Esophagus (tissue), 2 donors: ENCODE data around the gene OR1J1. TPM values are rescaled to one million over a fixed set of nuclear protein-coding genes. Genes with fewer than 3 reads are reported as not detected.

ENCODE experiments used
- H3K27ac ChIP-seq, 2 donors: one replicate each; pipeline ENCODE4 v1.5.1; 2013; ENCODE audit warnings: low read depth in 2 of 2, mild to moderate bottlenecking in 2 of 2, inconsistent platforms in 1 of 2, low read length in 1 of 2, moderate library complexity in 1 of 2
- H3K27me3 ChIP-seq, 2 donors: one replicate each; pipeline ENCODE4 v1.6.1; 2013; ENCODE audit warnings: low read length in 2 of 2, control low read depth in 1 of 2, mild to moderate bottlenecking in 1 of 2; ENCODE audit not compliant: insufficient read depth in 2 of 2, control insufficient read depth in 1 of 2
- H3K36me3 ChIP-seq, 2 donors: one replicate each; pipeline ENCODE4 v1.6.1; 2013; ENCODE audit warnings: low read length in 1 of 2; ENCODE audit not compliant: control insufficient read depth in 2 of 2, insufficient read depth in 2 of 2
- H3K4me1 ChIP-seq, 2 donors: one replicate each; pipeline ENCODE4 v1.6.1; 2013; ENCODE audit warnings: low read length in 1 of 2; ENCODE audit not compliant: control insufficient read depth in 2 of 2, insufficient read depth in 2 of 2
- H3K4me3 ChIP-seq, 2 donors: one replicate each; pipeline ENCODE4 v1.5.1; 2013; ENCODE audit warnings: low read length in 2 of 2, mild to moderate bottlenecking in 2 of 2, low read depth in 1 of 2, moderate library complexity in 1 of 2
- H3K9me3 ChIP-seq, 2 donors: one replicate each; pipeline ENCODE4 v1.6.1; 2013; ENCODE audit warnings: mild to moderate bottlenecking in 2 of 2, low read depth in 1 of 2, low read length in 1 of 2, moderate library complexity in 1 of 2; ENCODE audit not compliant: control insufficient read depth in 2 of 2, insufficient read depth in 1 of 2
- WGBS, 2 donors: extraction: QIAGEN DNeasy Blood & Tissue Kit; methylation state at CpG; one replicate each; pipeline ENCODE4 v1.1.7; 2013; 5-methylcytosine and 5-hydroxymethylcytosine counted together
- polyA plus RNA-seq, 2 donors: library from polyadenylated mRNA; stranded (reverse); fragments of 200-250 nt; gene quantifications; one replicate each; pipeline ENCODE4 v1.2.3, GENCODE V29; 2013
- donor health status: healthy with polysubstance abuse.
- donor health status: Bipolar disorder and iron deficiency.

OR1J1 gene
- polyA plus RNA-seq, 2 donors: not detected

- Histone ChIP-seq H3K27ac (no peak overlapping the region), H3K9me3 (peaks cover 0 to 2% of the 10 kb centered on the region in 2 donors), H3K4me1 (no peaks in the 10 kb centered on the region), H3K27me3 (no peaks in the 10 kb centered on the region), H3K36me3 (no peaks in the 10 kb centered on the region), H3K4me3 (no peak overlapping the region)
- 86% methylated on average over 3 of the region's 3 CpGs for WGBS, 2 donors
Measured at GRCh38 chr9:122477346-122477745, 380 bp downstream of the OR1J1 start.

GRCh38 chr9:122475717-122476116, 2.0 kb downstream of the OR1J1 start:
- Histone ChIP-seq H3K27ac (no peak overlapping the region), H3K27me3 (no peaks in the 10 kb centered on the region), H3K4me1 (no peaks in the 10 kb centered on the region), H3K4me3 (no peak overlapping the region), H3K9me3 (peaks cover 0 to 2% of the 10 kb centered on the region in 2 donors), H3K36me3 (no peaks in the 10 kb centered on the region)
- 42 to 48% methylated on average over 2 of the region's 2 CpGs for WGBS, 2 donors

GRCh38 chr9:122474561-122474960, 3.2 kb downstream of the OR1J1 start:
- WGBS, 2 donors: 75 to 82% methylated on average over 3 of the region's 3 CpGs

GRCh38 chr9:122468735-122469134, 9.0 kb downstream of the OR1J1 start:
- 56 to 63% methylated on average over 4 of the region's 4 CpGs for WGBS, 2 donors
- Histone ChIP-seq H3K36me3 (no peaks in the 10 kb centered on the region), H3K4me1 (peaks cover 0 to 2% of the 10 kb centered on the region in 2 donors), H3K4me3 (no peak overlapping the region), H3K9me3 (no peaks in the 10 kb centered on the region), H3K27ac (no peak overlapping the region), H3K27me3 (no peaks in the 10 kb centered on the region)

More at GRCh38 chr9:122474561-122474960, 3.2 kb downstream of the OR1J1 start:
- no peaks in the 10 kb centered on the region for H3K4me1 ChIP-seq
- H3K9me3 ChIP-seq: peaks cover 0 to 2% of the 10 kb centered on the region in 2 donors
- H3K4me3 ChIP-seq: no peak overlapping the region
- H3K36me3 ChIP-seq: no peaks in the 10 kb centered on the region
- H3K27me3 ChIP-seq: no peaks in the 10 kb centered on the region
- no peak overlapping the region for H3K27ac ChIP-seq

GRCh38 chr9:122466456-122466855, 11.3 kb downstream of the OR1J1 start:
- WGBS, 2 donors: 69 to 75% methylated on average over 3 of the region's 3 CpGs
- Histone ChIP-seq H3K4me1 (peaks cover 0 to 2% of the 10 kb centered on the region in 2 donors), H3K36me3 (no peaks in the 10 kb centered on the region), H3K27ac (no peak overlapping the region), H3K27me3 (no peaks in the 10 kb centered on the region), H3K4me3 (no peak overlapping the region), H3K9me3 (no peaks in the 10 kb centered on the region)

GRCh38 chr9:122464633-122465567, 12.8 kb downstream of the OR1J1 start:
- Histone ChIP-seq H3K4me3 (peak overlapping the region in 1 of 2 donors; percentile 48), H3K4me1 (peaks cover 0 to 2% of the 10 kb centered on the region in 2 donors), H3K27me3 (no peaks in the 10 kb centered on the region), H3K9me3 (no peaks in the 10 kb centered on the region), H3K27ac (peak overlapping the region in 1 of 2 donors; percentile 65), H3K36me3 (no peaks in the 10 kb centered on the region)
- 9 to 13% methylated on average over 10 of the region's 10 CpGs for WGBS, 2 donors

GRCh38 chr9:122463828-122464632, 13.7 kb downstream of the OR1J1 start:
- peaks cover 0 to 2% of the 10 kb centered on the region in 2 donors for H3K4me1 ChIP-seq
- no peaks in the 10 kb centered on the region for H3K27me3 ChIP-seq
- WGBS, 2 donors: 82 to 84% methylated on average over 10 of the region's 10 CpGs
- H3K9me3 ChIP-seq: no peaks in the 10 kb centered on the region
- H3K27ac ChIP-seq: peak overlapping the region in 1 of 2 donors; percentile 65
- peak overlapping the region in 1 of 2 donors; percentile 48 for H3K4me3 ChIP-seq
- no peaks in the 10 kb centered on the region for H3K36me3 ChIP-seq

GRCh38 chr9:122457787-122458186, 19.9 kb downstream of the OR1J1 start:
- Histone ChIP-seq H3K9me3 (no peaks in the 10 kb centered on the region), H3K4me3 (no peak overlapping the region), H3K4me1 (no peaks in the 10 kb centered on the region), H3K27me3 (no peaks in the 10 kb centered on the region), H3K27ac (no peak overlapping the region), H3K36me3 (no peaks in the 10 kb centered on the region)
- 94 to 97% methylated on average over 1 of the region's 1 CpG for WGBS, 2 donors

- Histone ChIP-seq H3K4me1 (no peaks in the 10 kb centered on the region), H3K27me3 (no peaks in the 10 kb centered on the region), H3K36me3 (no peaks in the 10 kb centered on the region), H3K4me3 (no peak overlapping the region), H3K27ac (no peak overlapping the region), H3K9me3 (no peaks in the 10 kb centered on the region)
- 87 to 89% methylated on average over 3 of the region's 3 CpGs for WGBS, 2 donors
Measured at GRCh38 chr9:122456123-122456522, 21.6 kb downstream of the OR1J1 start.
